GM21367 (cell line): ENCODE measurements around the gene PPP1R37.

ENCODE experiments used
- ATAC-seq: cut with Tn5 transposase; IDR thresholded peaks from one replicate; pipeline ENCODE4 v1.9.1; 2021; ENCODE audit not compliant: unreplicated experiment

The PPP1R37 gene

DNA sequence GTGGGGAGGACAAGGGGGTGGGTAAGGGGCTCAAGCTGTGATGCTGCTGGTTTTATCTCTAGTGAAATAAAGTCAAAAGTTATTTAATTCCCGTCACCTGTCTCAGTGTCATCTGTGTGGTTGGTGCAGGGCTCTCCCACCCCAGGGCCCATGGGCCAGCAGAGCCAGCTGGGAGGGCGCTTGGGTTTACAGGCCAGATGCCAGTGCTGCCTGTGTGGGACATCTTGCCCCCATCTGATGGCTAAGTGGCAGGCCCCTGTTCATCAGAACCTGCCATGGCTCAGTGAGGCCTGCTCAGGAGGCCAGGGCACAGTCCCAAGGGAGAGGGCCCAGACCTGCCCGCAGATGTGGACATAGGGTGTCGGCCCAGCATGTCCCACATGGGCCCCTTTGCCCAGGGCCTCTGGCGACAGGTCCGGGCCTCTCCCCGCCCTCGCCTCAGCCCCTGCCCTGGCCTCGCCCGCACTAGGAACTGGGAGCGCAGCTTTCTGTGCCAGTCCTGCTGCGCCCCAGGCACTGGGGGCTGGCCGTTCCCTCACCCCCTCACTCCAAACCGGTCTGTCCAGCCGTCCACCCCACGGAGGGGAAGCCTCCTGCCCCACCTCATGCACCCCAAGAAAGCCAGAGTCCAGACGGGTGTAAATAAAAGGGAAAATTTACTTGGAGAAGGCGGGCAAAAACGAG, 22.0 kb upstream of the PPP1R37 start:
- no peak for ATAC-seq

DNA sequence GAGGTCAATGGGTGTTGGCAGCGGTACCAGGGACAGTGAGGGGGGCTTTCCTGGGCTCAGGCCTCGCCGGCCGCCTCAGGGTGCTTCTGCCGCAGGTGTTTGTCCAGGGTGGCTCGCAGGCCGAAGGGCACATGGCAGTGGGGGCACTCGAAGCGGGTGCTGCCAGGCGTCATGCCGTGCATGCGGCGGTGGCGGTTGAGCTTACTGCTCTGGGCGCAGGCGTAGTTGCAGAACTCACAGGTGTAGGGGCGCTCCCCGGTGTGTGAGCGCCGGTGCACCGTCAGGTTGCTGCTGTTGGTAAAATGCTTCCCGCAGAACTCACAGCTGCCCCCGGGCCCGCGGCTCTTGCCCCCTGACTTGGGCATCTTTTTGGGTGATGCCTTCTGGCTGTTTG, 21.4 kb upstream of the PPP1R37 start:
- no peak for ATAC-seq

DNA sequence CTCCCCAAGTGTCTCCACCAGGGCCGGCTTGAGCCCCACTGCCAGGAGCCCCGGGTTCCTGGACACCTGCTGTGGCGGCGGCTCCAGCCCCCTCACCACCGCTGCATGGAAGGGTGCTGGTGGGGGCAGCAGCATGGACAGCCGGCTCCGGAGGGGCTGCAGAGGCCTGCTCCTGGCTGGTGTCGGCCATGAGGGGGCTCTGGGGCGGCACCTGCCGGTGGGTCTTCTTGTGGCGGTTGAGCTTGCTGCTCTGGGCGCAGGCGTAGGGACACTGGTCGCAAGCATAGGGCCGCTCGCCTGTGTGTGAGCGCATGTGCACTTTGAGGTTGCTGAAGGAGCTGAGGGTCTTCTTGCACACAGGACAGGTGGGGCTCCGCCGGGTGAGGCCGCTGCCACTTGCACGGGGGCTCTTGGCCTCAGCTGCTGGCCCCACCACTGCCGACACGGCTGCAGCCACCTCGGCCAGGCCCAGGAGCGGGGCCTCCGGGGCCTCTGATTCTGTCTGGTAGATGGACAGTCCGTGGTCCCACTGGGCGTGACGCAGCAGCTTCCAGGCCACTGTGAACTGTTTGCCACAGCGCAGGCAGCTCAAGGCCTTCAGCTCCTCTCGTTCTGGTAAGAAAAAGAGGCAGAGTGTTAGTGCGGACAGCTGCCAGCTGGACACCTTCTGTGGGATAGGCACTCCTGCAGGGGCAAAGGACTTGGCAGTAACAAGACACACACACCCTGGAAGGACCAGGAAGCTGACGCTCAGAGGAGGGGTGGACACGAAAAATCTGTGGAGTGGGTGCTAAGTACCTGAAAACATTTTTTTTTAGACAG, 20.8 kb upstream of the PPP1R37 start:
- ATAC-seq = no peak

DNA sequence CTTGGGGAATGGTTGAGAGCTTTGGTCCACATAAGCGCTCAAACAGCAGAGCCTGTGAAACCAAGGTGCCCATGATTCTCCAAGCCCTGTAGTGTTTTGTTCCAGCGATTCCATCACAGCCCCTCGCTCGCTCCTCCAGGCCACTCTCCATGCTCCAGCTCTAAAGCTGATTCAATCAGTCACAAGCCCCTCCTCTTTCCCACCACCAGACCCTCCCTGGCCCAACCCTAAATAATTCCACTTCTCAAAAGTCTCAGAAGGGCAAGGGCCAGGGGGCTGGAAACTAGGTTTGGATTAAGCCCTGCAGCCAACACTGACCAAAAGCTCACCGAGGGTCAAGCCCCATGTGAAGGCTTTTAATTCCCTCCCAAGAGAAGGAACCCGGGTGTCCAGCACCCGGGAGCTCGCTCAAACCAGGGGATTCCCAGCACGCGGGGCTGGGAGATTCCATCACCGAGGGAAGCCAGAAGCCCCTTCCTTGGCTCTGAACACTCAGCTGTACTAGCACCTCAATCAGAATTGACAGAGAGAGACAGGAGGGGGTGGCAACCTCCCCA, 18.2 kb upstream of the PPP1R37 start:
- no peak for ATAC-seq

DNA sequence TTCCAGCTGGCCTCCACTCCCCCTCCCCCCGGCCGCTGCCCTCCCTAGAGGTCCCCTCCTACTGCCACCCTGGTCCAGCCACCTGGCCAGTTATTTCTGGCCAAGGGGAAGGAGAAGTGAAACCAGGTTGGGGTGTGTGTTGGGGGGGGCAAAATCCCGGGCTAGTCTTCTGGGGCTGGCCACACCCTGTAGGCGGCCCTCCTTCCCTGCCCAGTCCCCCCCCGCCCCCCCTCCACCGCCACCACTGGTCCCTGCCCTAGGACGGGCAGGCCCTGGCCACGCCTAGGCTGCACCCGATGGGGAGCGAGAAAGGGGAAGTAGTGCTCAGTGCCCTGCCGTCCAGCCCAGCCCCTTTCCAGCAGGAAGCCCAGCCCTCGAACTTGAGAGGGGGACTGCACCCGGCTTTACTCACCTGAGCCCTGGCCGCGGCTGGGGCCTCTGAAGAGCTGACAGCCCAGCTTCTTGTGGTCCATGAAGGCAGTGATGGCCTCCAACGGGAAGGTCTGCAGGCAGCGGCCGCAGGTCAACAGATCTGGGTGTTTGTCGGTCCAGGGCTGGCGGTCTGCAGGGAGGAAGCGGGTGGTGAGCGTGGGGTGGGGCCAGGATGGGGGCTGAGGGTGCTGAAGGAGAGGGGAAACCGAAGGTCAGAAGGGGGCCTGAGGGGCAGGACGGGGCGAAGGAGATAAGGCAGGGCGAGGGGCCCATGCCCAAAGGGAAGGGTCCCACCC, 17.5 kb upstream of the PPP1R37 start:
- peak; percentile 46 for ATAC-seq

DNA sequence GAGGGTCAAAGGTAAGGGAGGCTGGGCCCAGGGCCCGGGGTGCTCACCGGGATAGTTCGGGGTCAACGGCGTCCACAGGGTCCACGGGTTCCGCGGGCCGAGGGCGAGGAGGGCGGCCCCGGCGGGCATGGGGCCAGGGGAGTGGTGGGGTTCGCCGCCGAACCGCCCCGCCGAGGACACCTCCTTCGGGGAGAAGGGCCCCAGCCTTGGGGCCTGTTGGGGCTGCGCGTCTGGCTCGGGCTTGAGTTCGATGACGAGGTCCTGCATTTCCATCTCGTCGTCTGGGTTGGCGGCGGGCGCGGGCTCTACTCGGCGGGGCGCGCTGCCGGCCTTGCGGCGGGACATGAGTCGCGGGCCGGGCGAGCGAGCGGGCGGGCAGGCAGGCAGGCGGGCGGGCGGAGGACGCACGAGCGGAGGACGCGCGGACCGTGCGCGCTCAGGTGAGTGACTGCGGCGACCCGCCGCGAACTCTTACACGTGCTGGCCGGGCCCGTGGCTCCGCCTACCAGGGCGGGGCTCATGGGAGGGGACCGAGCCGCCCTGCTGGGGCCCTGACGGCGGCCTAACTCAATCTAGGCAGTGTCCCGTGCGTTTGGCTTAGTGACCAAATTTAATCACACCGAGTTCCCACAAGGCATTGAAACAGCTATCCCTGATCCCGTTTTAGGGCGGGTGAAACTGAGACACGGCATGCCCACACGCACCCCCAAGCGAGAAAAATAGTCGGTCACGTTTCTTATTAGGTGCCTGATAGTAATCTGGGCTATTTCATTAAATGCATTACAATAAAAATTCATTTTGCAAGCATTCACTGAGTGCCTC, 16.7 kb upstream of the PPP1R37 start, which contains the start of gene ZNF296:
TSS of gene ZNF296 (minus strand) at position 450 of the 822 bp plus-strand sequence. CDS start at position 345, 105 bp downstream.
- peak; percentile 30 for ATAC-seq

DNA sequence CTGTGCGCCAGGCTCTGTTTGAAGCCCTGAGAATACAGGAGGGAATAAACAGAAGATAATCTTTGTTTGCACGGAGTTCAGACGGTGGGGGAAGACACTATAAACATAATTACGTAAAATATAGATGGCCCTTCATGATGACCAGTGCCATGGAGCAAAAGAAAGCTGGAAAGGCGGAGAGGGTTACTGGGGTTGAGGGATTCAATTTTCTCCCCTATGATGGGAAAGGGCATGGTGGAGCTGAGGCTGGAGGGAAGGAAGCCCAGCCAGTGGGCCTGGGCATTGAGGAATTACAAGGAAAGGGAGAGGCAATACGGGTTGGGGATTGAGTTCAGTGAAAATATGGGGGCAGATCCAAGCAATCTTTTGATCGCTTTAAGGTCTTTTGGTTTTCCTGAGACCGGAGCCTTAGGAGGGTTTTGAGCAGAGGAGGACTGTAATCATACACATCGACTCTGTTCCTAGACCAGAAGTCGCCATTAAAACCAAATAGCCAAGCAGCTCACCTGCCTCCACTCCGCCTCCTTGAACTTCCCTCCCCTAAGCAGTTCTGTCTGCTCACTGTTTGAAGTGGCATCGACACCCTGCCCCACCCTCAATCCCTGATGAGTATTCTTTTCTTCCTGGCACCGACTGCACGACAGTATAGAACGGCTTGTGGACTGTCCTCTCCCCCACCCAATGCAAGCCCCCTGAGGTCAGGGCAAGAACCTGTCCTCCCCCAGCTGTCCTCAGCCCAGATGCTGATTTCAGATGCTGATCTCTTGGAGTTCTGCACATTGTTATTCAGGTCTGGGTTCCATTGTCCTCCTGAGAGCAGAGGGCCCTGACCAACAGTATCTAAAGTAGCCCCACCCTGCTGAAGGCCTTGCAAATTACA, 15.9 kb upstream of the PPP1R37 start:
- ATAC-seq = no peak

DNA sequence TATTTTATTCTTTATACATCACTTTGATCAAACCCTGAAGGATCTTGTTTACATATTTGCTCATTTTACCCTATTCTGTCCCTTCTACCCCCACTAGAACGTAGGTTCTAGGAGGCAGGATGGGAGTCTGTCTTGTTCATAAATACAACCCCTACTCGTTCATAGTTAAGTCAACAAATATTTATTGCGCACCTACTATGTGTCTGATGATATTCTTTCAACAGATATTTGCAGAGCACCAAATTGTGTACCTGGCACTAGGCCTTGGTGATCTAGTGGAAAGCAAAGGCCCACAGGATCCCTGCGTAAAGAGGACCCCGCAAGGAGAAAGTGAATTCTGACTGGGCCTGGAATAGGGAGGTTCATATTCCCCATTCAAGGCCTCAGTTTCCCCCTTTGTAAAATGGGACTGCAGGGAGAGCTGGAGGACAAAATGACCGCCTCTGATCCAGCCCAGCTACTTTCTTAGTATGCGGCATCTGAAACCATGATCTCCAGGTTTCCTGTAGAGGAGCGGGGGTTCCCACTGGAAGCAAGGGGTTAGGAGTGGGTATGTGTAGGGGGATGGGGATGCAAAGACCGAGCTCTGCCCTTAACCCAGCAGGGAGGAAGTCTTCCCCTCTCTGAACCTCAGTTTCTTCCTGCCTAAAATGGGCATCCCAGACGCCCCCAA, 14.5 kb upstream of the PPP1R37 start:
- ATAC-seq = no peak

DNA sequence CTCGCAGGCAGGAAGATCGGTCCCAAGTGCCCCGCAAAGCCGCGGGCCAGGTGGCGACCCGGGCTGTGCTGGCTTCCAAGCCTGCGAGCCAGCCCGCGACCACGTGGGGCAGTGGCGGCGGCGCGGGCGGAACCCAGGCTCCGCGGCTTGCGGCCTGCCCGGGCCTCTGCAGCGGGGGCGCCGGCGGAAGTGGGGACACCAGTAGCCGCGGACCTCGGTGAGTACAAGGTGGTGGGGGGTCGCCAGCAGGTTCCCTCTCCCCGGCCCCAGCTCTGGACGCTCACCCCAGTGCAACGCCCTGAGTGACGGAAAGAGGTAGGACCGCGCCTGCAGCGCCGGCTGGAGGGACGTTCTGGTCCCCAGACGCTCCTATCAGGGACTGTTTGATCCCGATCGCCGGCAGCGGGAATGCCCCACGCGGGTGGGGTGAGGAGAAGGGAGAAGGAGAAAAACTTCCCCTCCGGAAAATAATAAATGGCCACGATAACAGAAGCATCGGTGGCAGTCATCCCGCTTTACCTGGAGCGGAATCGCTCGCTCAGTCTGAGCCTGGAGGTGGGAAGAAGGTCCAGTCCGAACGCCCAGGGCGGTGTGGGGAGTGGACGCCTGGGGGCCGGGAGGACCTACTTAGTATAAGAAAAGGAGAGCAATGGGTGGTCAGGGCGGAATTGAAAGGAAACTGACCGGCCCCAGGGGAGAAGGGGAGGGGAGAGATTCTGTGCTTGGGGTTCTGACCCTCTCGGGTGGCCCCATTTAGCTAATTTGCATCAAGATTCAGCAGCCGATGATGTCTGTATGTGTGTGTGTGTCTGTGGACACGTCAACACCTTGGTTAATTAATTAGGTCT, 13.7 kb upstream of the PPP1R37 start, which contains the start of gene GEMIN7:
TSS of gene GEMIN7 (plus strand) at position 198 of the 848 bp plus-strand sequence. CDS start 10,855 bp downstream, outside the sequence.
- no peak for ATAC-seq

DNA sequence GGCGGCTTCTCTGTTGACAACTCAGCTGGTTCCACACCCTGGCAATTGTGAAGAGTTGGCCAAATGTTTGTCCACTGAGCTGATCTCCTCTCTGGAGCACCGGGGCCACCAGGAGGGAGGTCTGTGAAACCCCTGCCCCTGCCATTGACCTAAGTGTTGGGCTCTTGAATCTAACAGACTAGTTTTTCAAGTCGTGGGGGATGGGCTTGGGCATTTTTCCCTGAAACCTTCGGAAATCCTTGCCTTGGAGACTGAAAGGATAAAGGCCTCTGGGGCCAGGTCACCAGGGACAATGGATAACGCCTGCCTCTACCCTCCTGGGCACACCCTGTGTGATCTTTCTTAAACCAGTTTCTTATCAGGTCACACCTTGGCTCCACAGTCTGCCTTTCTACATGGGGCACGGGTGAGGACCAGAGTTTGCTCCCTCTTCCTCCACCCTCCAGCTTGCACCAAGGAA, 13.0 kb upstream of the PPP1R37 start:
- no peak for ATAC-seq

DNA sequence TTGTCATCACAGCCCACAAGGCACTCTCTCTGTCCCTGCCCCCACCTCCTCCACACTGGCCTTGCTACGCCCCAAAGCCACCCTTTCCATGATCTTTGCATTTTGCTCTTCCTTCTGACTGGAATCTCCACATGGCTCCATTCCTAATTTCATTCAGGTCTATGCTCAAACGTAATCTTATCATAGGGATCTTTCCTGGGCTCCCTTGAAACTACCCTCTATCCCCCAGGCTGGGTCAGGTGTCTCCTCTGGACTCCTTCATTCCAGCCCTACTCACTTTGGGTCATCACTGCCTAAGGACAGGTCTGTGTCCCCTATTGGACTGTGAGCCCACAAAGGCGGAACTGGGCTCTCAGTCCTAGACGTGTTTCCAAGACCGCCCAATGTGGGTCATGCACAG, 10.8 kb upstream of the PPP1R37 start:
- no peak for ATAC-seq

DNA sequence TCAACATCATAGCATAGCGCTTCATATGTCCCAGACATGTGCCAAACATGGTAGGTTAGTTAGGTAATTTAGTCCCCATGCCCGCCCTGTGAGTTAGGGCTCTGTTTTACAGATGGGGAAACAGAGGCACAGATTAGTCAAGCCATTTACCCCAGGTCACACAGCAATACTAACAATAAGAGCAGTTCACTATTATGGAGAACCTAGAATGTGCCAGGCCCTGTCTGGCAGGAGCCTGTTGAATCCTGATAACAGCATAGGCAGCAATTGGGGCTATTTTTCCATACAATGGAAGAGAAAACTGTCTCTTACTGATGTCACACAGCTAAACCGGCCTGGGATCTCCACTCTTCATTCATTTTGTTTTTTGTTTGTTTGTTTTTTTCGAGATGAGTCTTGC, 6.5 kb upstream of the PPP1R37 start:
- no peak for ATAC-seq

DNA sequence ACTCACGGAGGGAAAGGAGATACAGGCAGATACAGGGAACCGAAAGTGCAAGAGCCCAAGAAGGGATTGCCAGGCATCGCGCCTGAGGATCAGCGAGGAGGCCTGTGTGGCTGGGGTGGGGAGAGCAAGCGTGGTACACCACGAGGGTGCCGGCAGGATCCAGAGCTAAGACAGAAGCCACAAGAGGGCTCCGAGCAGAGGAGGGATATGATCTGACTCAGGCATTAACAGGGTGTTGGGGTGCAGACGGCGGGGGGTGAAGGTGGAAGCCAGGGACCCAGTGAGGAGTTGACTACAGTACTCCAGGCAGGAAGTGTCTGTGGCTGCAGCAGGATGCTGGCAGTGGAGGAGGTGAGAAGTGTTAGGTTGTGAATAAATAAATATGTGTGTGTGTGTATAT, 5.4 kb upstream of the PPP1R37 start:
- ATAC-seq = no peak

DNA sequence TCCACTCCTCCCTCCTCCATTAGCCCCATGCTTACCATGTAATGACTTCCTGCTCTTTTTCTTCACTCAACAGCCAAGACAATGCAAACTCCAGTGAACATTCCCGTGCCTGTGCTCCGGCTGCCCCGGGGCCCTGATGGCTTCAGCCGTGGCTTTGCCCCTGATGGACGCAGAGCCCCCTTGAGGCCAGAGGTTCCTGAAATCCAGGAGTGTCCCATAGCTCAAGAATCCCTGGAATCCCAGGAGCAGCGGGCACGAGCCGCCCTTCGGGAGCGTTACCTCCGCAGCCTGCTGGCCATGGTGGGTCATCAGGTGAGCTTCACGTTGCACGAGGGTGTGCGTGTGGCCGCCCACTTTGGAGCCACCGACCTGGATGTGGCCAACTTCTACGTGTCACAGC, 2.9 kb upstream of the PPP1R37 start:
- no peak for ATAC-seq

DNA sequence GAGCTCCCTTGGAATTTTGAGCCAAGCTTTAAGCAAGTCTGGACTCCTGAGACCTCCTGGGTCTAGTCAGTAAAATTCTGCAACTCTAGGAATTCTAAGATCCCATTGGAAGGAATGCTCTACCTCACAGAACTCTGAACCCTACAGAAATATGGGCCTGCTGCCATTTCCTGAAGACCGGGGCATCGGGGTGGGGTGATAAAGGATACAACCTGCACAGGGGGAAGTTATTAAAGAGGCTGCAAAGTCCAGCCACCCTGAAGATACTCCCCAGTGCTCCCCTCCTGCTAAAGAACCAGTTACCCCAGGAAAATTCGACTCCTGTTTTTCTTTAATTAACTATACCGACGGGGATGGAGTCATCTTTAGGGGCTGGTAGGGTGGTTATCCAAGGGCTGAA, 2.4 kb upstream of the PPP1R37 start:
- ATAC-seq = no peak

DNA sequence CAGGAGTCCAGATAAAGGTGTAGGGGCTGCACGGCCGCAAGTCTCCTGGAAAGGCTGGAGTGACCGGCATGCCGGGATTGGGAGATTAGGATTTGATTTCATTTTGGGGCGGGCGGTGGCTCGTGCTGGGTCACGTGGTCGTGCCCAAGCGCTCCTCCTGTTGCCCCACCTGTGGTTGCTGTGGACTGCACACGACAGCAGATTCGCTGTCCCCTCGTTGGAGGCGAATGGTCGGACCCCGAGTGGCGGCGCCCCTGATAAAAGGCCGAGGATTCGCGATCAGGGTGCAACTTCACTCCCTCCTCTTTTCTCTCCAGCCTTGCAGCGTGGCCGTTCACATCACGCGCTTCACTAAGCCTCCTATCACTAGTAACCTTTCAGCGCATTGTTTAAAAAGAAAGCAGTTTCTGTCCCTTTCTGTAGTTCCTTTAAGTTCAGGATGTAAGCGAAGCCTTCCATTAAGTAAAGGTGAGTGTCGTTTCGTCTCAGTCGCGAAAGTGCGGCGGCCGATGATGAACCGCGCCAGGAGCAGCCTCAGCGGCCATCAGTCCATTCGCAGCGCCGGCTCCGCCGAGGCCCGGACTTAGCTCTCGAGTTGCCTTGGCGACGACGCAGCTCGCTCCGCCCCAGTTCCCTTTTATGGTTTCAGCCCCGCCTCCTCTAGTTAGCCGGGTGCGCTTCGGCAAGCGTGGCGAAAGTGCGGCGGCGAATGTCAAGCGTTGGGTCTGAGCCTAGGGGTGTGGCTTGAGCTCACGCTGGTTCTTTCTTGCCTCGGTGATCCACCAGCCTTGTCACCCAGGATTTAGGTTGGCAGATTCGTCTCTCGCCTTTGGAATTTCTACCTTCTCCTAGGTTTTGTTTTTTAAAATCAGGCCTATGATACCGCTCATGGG, 1.7 kb upstream of the PPP1R37 start:
- ATAC-seq = peak; percentile 36

DNA sequence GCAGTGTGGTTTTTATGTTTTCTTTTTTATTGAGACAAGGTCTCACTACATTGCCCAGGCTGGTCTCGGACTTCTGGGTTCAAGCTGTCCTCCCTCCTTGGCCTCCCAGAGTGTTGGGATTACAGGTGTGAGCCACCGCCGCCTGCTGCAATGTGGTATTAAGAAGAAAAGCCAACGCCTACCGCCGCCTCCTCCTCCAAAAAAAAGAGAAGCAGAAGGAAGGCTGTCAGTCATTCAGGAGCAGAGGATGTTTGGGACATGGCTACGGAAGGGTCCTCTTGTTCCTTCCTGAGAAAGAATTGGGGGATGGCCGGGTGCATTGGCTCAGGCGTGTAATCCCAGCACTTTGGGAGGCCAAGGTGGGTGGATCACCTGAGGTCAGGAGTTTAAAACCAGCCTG, 1.2 kb downstream of the PPP1R37 start:
- no peak for ATAC-seq
